OCI-LY3 (cell line): ENCODE measurements around the gene UXT.

Experiments used
- EZH2phosphoT487 ChIP-seq: fragments of 200-600 bp; shearing (Covaris generic); IDR thresholded peaks from 2 replicates; pipeline ENCODE4 v1.6.1; 2018; ENCODE audit warnings: antibody characterized with exemption, mixed run types, low read depth
- TF ChIP-seq, protein P1 (sequence below): fragments of 200-600, 300-600 bp; sonication (generic); IDR thresholded peaks from 2 replicates; pipeline ENCODE4 v1.5.1; 2014; ENCODE audit warnings: antibody characterized with exemption, low read length, low read depth

DNA sequence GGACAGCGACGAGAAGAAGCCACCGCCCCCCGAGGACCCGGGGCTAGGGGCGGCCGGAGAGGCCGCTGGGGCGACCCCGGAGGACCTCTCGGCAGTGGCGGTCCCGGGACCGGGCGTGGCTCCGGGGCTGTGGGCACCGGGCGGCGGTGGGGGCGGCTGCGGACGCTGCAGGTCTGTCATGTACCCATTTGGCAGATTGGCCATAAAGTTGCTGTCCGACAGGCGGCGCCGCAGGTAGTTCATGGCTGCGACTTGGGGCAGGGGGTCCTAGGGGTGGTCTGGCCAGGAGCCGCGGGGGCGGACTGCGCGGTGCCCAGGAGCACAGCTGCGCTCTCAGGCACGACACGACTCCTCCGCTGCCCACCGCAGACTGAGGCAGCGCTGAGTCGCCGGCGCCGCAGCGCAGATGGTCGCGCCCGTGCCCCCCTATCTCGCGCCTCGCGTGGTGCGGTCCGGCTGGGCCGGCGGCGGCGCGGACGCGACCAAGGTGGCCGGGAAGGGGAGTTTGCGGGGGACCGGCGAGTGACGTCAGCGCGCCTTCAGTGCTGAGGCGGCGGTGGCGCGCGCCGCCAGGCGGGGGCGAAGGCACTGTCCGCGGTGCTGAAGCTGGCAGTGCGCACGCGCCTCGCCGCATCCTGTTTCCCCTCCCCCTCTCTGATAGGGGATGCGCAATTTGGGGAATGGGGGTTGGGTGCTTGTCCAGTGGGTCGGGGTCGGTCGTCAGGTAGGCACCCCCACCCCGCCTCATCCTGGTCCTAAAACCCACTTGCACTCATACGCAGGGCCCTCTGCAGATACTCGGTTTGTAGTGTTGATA, 39.3 kb downstream of the UXT start, which contains the start of gene SYN1:
- TF ChIP-seq, protein P1, sequence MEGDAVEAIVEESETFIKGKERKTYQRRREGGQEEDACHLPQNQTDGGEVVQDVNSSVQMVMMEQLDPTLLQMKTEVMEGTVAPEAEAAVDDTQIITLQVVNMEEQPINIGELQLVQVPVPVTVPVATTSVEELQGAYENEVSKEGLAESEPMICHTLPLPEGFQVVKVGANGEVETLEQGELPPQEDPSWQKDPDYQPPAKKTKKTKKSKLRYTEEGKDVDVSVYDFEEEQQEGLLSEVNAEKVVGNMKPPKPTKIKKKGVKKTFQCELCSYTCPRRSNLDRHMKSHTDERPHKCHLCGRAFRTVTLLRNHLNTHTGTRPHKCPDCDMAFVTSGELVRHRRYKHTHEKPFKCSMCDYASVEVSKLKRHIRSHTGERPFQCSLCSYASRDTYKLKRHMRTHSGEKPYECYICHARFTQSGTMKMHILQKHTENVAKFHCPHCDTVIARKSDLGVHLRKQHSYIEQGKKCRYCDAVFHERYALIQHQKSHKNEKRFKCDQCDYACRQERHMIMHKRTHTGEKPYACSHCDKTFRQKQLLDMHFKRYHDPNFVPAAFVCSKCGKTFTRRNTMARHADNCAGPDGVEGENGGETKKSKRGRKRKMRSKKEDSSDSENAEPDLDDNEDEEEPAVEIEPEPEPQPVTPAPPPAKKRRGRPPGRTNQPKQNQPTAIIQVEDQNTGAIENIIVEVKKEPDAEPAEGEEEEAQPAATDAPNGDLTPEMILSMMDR, result peak; percentile 31
- no peak for TF ChIP-seq EZH2phosphoT487
